Naive thymus-derived CD4-positive, alpha-beta T cell (primary cell): ENCODE measurements around the gene SLC66A2. TPM values are rescaled to one million over a fixed set of nuclear protein-coding genes. Genes with fewer than 3 reads are reported as not detected.

Experiments
- ATAC-seq: fragments of 150-1000 bp; cut with Tn5 transposase; 2 replicates; pipeline ENCODE4 v1.10.0; 2021; ENCODE audit warnings: mild to moderate bottlenecking, moderate library complexity
- CTCF ChIA-PET: fragments of 350-600 bp; sonication (Branson Sonifier 250); formaldehyde crosslinking; loops from one replicate; lab custom pipeline; 2021; ENCODE audit warnings: antibody characterized with exemption; lab: Charles Lee
- POLR2A ChIA-PET: fragments of 350-600 bp; sonication (Branson Sonifier 250); formaldehyde crosslinking; loops from one replicate; lab custom pipeline; 2021; ENCODE audit warnings: antibody characterized with exemption, inconsistent platforms; lab: Charles Lee
- DNase-seq, 9 donors: peaks; one replicate each; pipeline versions ENCODE4 v3.0.0 to v3.0.0-alpha.2; 2020 to 2022; ENCODE audit warnings: mixed read lengths in 1 of 9
- H3K27ac ChIP-seq: one replicate; pipeline ENCODE4 v1.7.0; 2013; ENCODE audit warnings: mild to moderate bottlenecking, low read depth, low read length, moderate library complexity
- H3K27me3 ChIP-seq, 2 donors: one replicate each; pipeline ENCODE4 v1.7.0; 2013; ENCODE audit warnings: low read length in 2 of 2, mild to moderate bottlenecking in 2 of 2, moderate library complexity in 2 of 2; ENCODE audit not compliant: control insufficient read depth in 2 of 2, insufficient read depth in 2 of 2
- H3K36me3 ChIP-seq, 3 experiments: 1 replicate in 2 of 3; 2 replicates in 1 of 3; pipeline ENCODE4 v1.7.0; 2013; ENCODE audit warnings: low read length in 3 of 3, mild to moderate bottlenecking in 3 of 3, moderate library complexity in 1 of 3; ENCODE audit not compliant: insufficient read depth in 3 of 3, control insufficient read depth in 2 of 3
- H3K4me1 ChIP-seq, 2 donors: one replicate each; pipeline ENCODE4 v1.7.0; 2013; ENCODE audit warnings: low read length in 2 of 2, mild to moderate bottlenecking in 2 of 2, moderate library complexity in 1 of 2; ENCODE audit not compliant: control insufficient read depth in 2 of 2, insufficient read depth in 2 of 2
- H3K4me3 ChIP-seq: 2 replicates; pipeline ENCODE4 v1.7.0; 2013; ENCODE audit warnings: mild to moderate bottlenecking, low read length
- H3K9me3 ChIP-seq, 3 experiments: 1 replicate in 2 of 3; 2 replicates in 1 of 3; pipeline ENCODE4 v1.7.0; 2013; ENCODE audit warnings: low read length in 3 of 3; ENCODE audit not compliant: control insufficient read depth in 2 of 3
- H3K27ac Mint-ChIP-seq, 9 donors: one replicate each; pipeline ENCODE4 v1.8.0; 2020 to 2022; ENCODE audit warnings: mixed read lengths in 9 of 9, mild to moderate bottlenecking in 8 of 9, moderate library complexity in 5 of 9, inconsistent platforms in 2 of 9
- H3K27me3 Mint-ChIP-seq, 5 donors: one replicate each; pipeline ENCODE4 v1.8.0; 2021 to 2022; ENCODE audit warnings: mixed read lengths in 5 of 5, mild to moderate bottlenecking in 1 of 5
- H3K36me3 Mint-ChIP-seq, 5 donors: one replicate each; pipeline ENCODE4 v1.8.0; 2020 to 2022; ENCODE audit warnings: mixed read lengths in 5 of 5, mild to moderate bottlenecking in 3 of 5, inconsistent platforms in 1 of 5
- H3K4me1 Mint-ChIP-seq, 7 donors: one replicate each; pipeline ENCODE4 v1.8.0; 2020 to 2022; ENCODE audit warnings: mixed read lengths in 7 of 7, mild to moderate bottlenecking in 3 of 7, inconsistent platforms in 1 of 7
- H3K4me3 Mint-ChIP-seq, 10 donors: one replicate each; pipeline ENCODE4 v1.8.0; 2020 to 2022; ENCODE audit warnings: mild to moderate bottlenecking in 10 of 10, mixed read lengths in 10 of 10, moderate library complexity in 6 of 10, inconsistent platforms in 2 of 10
- H3K9me3 Mint-ChIP-seq, 11 donors: one replicate each; pipeline ENCODE4 v1.8.0; 2020 to 2022; ENCODE audit warnings: mixed read lengths in 11 of 11, mild to moderate bottlenecking in 4 of 11, inconsistent platforms in 1 of 11, moderate library complexity in 1 of 11
- intact Hi-C, 2 donors: fragments of 100-400 bp; cut with micrococcal nuclease; formaldehyde crosslinking; loops; one replicate each; pipeline ENCODE4 v1.15.1; 2023
- polyA plus RNA-seq, 2 donors: library from polyadenylated mRNA; unstranded; fragments of 300-500 nt; fragmentation: Illumina TruSeq; gene quantifications; one replicate each; pipeline ENCODE4 v1.2.3, GENCODE V29; 2021
- total RNA-seq, 6 experiments: library from RNA in 5 of 6; stranded (reverse) in 5 of 6; gene quantifications; 1 replicate in 5 of 6; 2 replicates in 1 of 6; pipeline ENCODE4 v1.2.3 and lab custom pipeline; 2021 to 2026

Gene SLC66A2
- total and polyA plus RNA-seq, 7 experiments from 2014 or later, result 14.9 to 106 (median 34.1) TPM

- Histone ChIP-seq H3K9me3 (no peaks in the 10 kb centered on the region), H3K4me3 (no peak overlapping the region), H3K4me1 (peaks cover 19 to 22% of the 10 kb centered on the region in 2 donors), H3K27me3 (no peaks in the 10 kb centered on the region), H3K27ac (peak overlapping the region; percentile 23), H3K36me3 (peaks cover 0 to 41% (median 7%) of the 10 kb centered on the region in 3 experiments)
- ChIA-PET CTCF (no interaction called here), POLR2A (no interaction called here)
- peaks cover 0 to 31% (median 11%) of the 10 kb centered on the region in 5 donors for H3K36me3 Mint-ChIP-seq
- no peaks in the 10 kb centered on the region for H3K27me3 Mint-ChIP-seq
- ATAC-seq (no peak), DNase-seq (no peak)
- no peaks in the 10 kb centered on the region for H3K9me3 Mint-ChIP-seq
- intact Hi-C loops, result no loop called here
- H3K27ac Mint-ChIP-seq, result peak overlapping the region in 5 of 9 donors; percentile 2 to 72 (median 61)
- H3K4me3 Mint-ChIP-seq, result peak overlapping the region in 3 of 10 donors; percentile 12 to 38 (median 25)
- peaks cover 34 to 66% (median 57%) of the 10 kb centered on the region in 7 donors for H3K4me1 Mint-ChIP-seq
These were observed 6.1 kb downstream of the SLC66A2 start for GRCh38 chr18:79945118-79946042.

- intact Hi-C loops, result no loop called here
- ATAC-seq (peak; percentile 50), DNase-seq (no peak)
- Histone ChIP-seq H3K27me3 (no peaks in the 10 kb centered on the region), H3K4me3 (no peak overlapping the region), H3K9me3 (no peaks in the 10 kb centered on the region), H3K36me3 (peaks cover 0 to 42% (median 7%) of the 10 kb centered on the region in 3 experiments), H3K4me1 (peaks cover 14 to 15% of the 10 kb centered on the region in 2 donors), H3K27ac (peak overlapping the region; percentile 23)
- no peaks in the 10 kb centered on the region for H3K27me3 Mint-ChIP-seq
- H3K27ac Mint-ChIP-seq, result peak overlapping the region in 8 of 9 donors; percentile 56 to 72 (median 66)
- H3K4me1 Mint-ChIP-seq, result peaks cover 27 to 64% (median 56%) of the 10 kb centered on the region in 7 donors
- H3K4me3 Mint-ChIP-seq, result peak overlapping the region in 5 of 10 donors; percentile 13 to 68 (median 23)
- H3K36me3 Mint-ChIP-seq, result peaks cover 3 to 37% (median 16%) of the 10 kb centered on the region in 5 donors
- ChIA-PET POLR2A (no interaction called here), CTCF (no interaction called here)
- peaks cover 0 to 3% (median 0%) of the 10 kb centered on the region in 11 donors for H3K9me3 Mint-ChIP-seq
These were observed 6.7 kb downstream of the SLC66A2 start for GRCh38 chr18:79944746-79945117.

- H3K9me3 ChIP-seq, result no peaks in the 10 kb centered on the region
- H3K27ac ChIP-seq, result no peak overlapping the region
- Mint-ChIP-seq H3K36me3 (peaks cover 8 to 42% (median 21%) of the 10 kb centered on the region in 5 donors), H3K9me3 (peaks cover 0 to 8% (median 0%) of the 10 kb centered on the region in 11 donors), H3K4me1 (peaks cover 24 to 61% (median 53%) of the 10 kb centered on the region in 7 donors), H3K27ac (peak overlapping the region in 8 of 9 donors; percentile 56 to 72 (median 66)), H3K4me3 (peak overlapping the region in 5 of 10 donors; percentile 13 to 68 (median 23)), H3K27me3 (no peaks in the 10 kb centered on the region)
- H3K36me3 ChIP-seq, result peaks cover 0 to 42% (median 7%) of the 10 kb centered on the region in 3 experiments
- intact Hi-C loops, result no loop called here
- DNase-seq, result peak in 1 of 9 donors; percentile 32
- H3K4me3 ChIP-seq, result no peak overlapping the region
- ATAC-seq, result peak; percentile 47
- ChIA-PET CTCF (no interaction called here), POLR2A (no interaction called here)
- H3K27me3 ChIP-seq, result no peaks in the 10 kb centered on the region
- peaks cover 10 to 11% of the 10 kb centered on the region in 2 donors for H3K4me1 ChIP-seq
These were observed 7.2 kb downstream of the SLC66A2 start for GRCh38 chr18:79944126-79944731.

- H3K4me3 ChIP-seq, result no peak overlapping the region
- intact Hi-C loops, result no loop called here
- DNase-seq, result peak in 1 of 9 donors; percentile 17
- peaks cover 5 to 11% of the 10 kb centered on the region in 2 donors for H3K4me1 ChIP-seq
- no peaks in the 10 kb centered on the region for H3K27me3 ChIP-seq
- H3K9me3 Mint-ChIP-seq, result peaks cover 0 to 13% (median 0%) of the 10 kb centered on the region in 11 donors
- peaks cover 0 to 42% (median 7%) of the 10 kb centered on the region in 3 experiments for H3K36me3 ChIP-seq
- H3K27ac ChIP-seq, result no peak overlapping the region
- peaks cover 11 to 45% (median 26%) of the 10 kb centered on the region in 5 donors for H3K36me3 Mint-ChIP-seq
- peaks cover 21 to 60% (median 49%) of the 10 kb centered on the region in 7 donors for H3K4me1 Mint-ChIP-seq
- ATAC-seq, result peak; percentile 1
- H3K27me3 Mint-ChIP-seq, result no peaks in the 10 kb centered on the region
- H3K9me3 ChIP-seq, result no peaks in the 10 kb centered on the region
- H3K4me3 Mint-ChIP-seq, result peak overlapping the region in 1 of 10 donors; percentile 68
- H3K27ac Mint-ChIP-seq, result peak overlapping the region in 2 of 9 donors; percentile 70 to 72
- ChIA-PET POLR2A (no interaction called here), CTCF (no interaction called here)
These were observed 7.8 kb downstream of the SLC66A2 start for GRCh38 chr18:79943608-79944125.

- peaks cover 11 to 50% (median 31%) of the 10 kb centered on the region in 5 donors for H3K36me3 Mint-ChIP-seq
- peak overlapping the region in 2 of 9 donors; percentile 29 to 31 for H3K27ac Mint-ChIP-seq
- DNase-seq (peak in 1 of 9 donors; percentile 18), ATAC-seq (no peak)
- Histone ChIP-seq H3K27me3 (no peaks in the 10 kb centered on the region), H3K27ac (no peak overlapping the region), H3K9me3 (no peaks in the 10 kb centered on the region), H3K4me1 (peaks cover 0 to 11% of the 10 kb centered on the region in 2 donors), H3K36me3 (peaks cover 0 to 47% (median 7%) of the 10 kb centered on the region in 3 experiments), H3K4me3 (no peak overlapping the region)
- POLR2A ChIA-PET, result no interaction called here
- H3K9me3 Mint-ChIP-seq, result peaks cover 0 to 18% (median 1%) of the 10 kb centered on the region in 11 donors
- no peaks in the 10 kb centered on the region for H3K27me3 Mint-ChIP-seq
- H3K4me3 Mint-ChIP-seq, result no peak overlapping the region
- intact Hi-C loops, result no loop called here
- CTCF ChIA-PET, result no interaction called here
- H3K4me1 Mint-ChIP-seq, result peaks cover 20 to 56% (median 43%) of the 10 kb centered on the region in 7 donors
These were observed 8.5 kb downstream of the SLC66A2 start for GRCh38 chr18:79942786-79943607.
